ENCODE data around the gene CDH22. TPM values are rescaled to one million over a fixed set of nuclear protein-coding genes. Genes with fewer than 3 reads are reported as not detected.
A peak's percentile ranks its signal among the peaks of the same experiment; 100 is the strongest.

The CDH22 gene
- total and polyA plus RNA-seq, 10 of the 15 experiments (the other 5 are each of a cell fraction or from before 2014, with no cell fraction given), result not detected

GRCh38 chr20:46357030-46357514 lies 48.8 kb upstream of the CDH22 start:
- ATAC-seq, result no peak
- ChIA-PET CTCF (interaction anchor here (2.3 kb wide), 1 partner anchor 8 kb away, joined by 16 read pairs; no protein-coding TSS in a partner anchor), POLR2A (no interaction called here), SMC1A (ENCODE audit: uncharacterized antibody, unreplicated experiment) (no interaction called here), RAD21 (ENCODE audit: unreplicated experiment) (no interaction called here)
- DNase-seq (ENCODE audit: low read depth, low spot score), result no peak
- H2AFZ ChIP-seq (ENCODE audit: control insufficient read depth, low read depth, low read length), result no peak overlapping the region
- TF ChIP-seq POLR2A (IDR thresholded peaks at IDR 0.05; ENCODE audit: low read depth, low read length) (peak; percentile 60; the same call in 1 of the 2 replicates), RUNX3 (IDR thresholded peaks at IDR 0.05; ENCODE audit: low read length) (peak; percentile 38; the same call in 1 of the 2 replicates), EGR1 (IDR thresholded peaks at IDR 0.05; ENCODE audit: borderline replicate concordance in 1 of 2, low read depth in 2 of 2, low read length in 2 of 2) (peak in 1 of 2 experiments; percentile 41; a peak in 1 of 3 replicates), IRF5 (IDR thresholded peaks at IDR 0.05; ENCODE audit: borderline replicate concordance) (no peak), ETV6 (conservative IDR thresholded peaks at IDR 0.05 in 1 of 2, IDR thresholded peaks at IDR 0.05 in 1 of 2; ENCODE audit: borderline replicate concordance in 1 of 2, low read depth in 1 of 2) (no peak)
- no peak overlapping the region for H3K4me3 ChIP-seq
- H4K20me1 ChIP-seq (ENCODE audit: control insufficient read depth, insufficient read depth), result no peaks in the 10 kb centered on the region
- WGBS (ENCODE audit: insufficient coverage, insufficient replicate concordance, low lambda C conversion rate, missing lambda C conversion rate), result 81% methylated on average over 13 of the region's 13 CpGs
- no peaks in the 10 kb centered on the region for H3K27me3 ChIP-seq (replicated peaks in 1 of 2; ENCODE audit: control insufficient read depth in 2 of 2, insufficient read depth in 2 of 2, low read length in 1 of 2)
- H3K9ac ChIP-seq (ENCODE audit: control insufficient read depth, insufficient read depth, low read length), result no peak overlapping the region
- intact Hi-C loops (cut with micrococcal nuclease; ENCODE audit: unreplicated experiment) (no loop called here), in situ Hi-C loops (cut with MboI) (loop anchor here (25.0 kb wide), 1 partner anchor 545 kb away; the partner anchor contains the start of gene UBE2C)
- FAIRE-seq, result no peak
- no TSS peak for BruUV-seq (replicated peaks)
- H3K36me3 ChIP-seq (ENCODE audit: control insufficient read depth in 2 of 2, insufficient read depth in 2 of 2, low read length in 1 of 2), result peaks cover 8 to 12% of the 10 kb centered on the region in 2 experiments
- no peak overlapping the region for H3K4me2 ChIP-seq (ENCODE audit: control insufficient read depth, insufficient read depth)
- 0 out of 2 replicates have a peak overlapping the region, but pooled peaks have one; percentile 6 for H3K27ac ChIP-seq (ENCODE audit: control insufficient read depth, insufficient read depth)
- H3K4me1 ChIP-seq (ENCODE audit: control insufficient read depth, insufficient read depth, low read length), result peaks cover 43% of the 10 kb centered on the region
- H3K79me2 ChIP-seq (ENCODE audit: control insufficient read depth, insufficient read depth, low read length), result peaks cover 25% of the 10 kb centered on the region
- no peaks in the 10 kb centered on the region for H3K9me3 ChIP-seq (replicated peaks; ENCODE audit: control insufficient read depth, insufficient read depth, low read length)

Data from GM12878 (cell line).